Germinal center (tissue), 1 donor: Measurements from ENCODE around the gene DGKQ.
A peak's percentile ranks its signal among the peaks of the same experiment; 100 is the strongest.
"Not testable (repeated sequence)": the region's sequence is repeated elsewhere in the genome, so short reads cannot be mapped to it uniquely, and the experiment has no call there.

Source experiments
- DNase-seq: peaks from one replicate; pipeline ENCODE4 v3.0.0; 2012; ENCODE audit warnings: mixed read lengths, low spot score

The DGKQ gene

GRCh38 chr4:921830-922331 is 51.5 kb downstream of the DGKQ start:
- DNase-seq: peak; percentile 49

- DNase-seq: not testable (repeated sequence)
Observed at GRCh38 chr4:919004-919680, 54.2 kb downstream of the DGKQ start.

- DNase-seq: not testable (repeated sequence)
Observed at GRCh38 chr4:918591-918990, 54.8 kb downstream of the DGKQ start.

GRCh38 chr4:917992-918391 is 55.4 kb downstream of the DGKQ start:
- no peak for DNase-seq

GRCh38 chr4:917466-917865 is 55.9 kb downstream of the DGKQ start:
- DNase-seq: no peak

- DNase-seq: no peak
Observed at GRCh38 chr4:915595-915994, 57.8 kb downstream of the DGKQ start.

- no peak for DNase-seq
Observed at GRCh38 chr4:915041-915474, 58.3 kb downstream of the DGKQ start.

- DNase-seq: no peak
Observed at GRCh38 chr4:914531-914930, 58.8 kb downstream of the DGKQ start.

GRCh38 chr4:913280-913618 is 60.1 kb downstream of the DGKQ start:
- no peak for DNase-seq

- DNase-seq: no peak
Observed at GRCh38 chr4:912548-913279, 60.7 kb downstream of the DGKQ start.

GRCh38 chr4:911871-912490 is 61.4 kb downstream of the DGKQ start:
- no peak for DNase-seq

- no peak for DNase-seq
Observed at GRCh38 chr4:911221-911751, 62.1 kb downstream of the DGKQ start.

GRCh38 chr4:910366-911091 is 62.8 kb downstream of the DGKQ start:
- DNase-seq: no peak

- no peak for DNase-seq
Observed at GRCh38 chr4:909821-910220, 63.5 kb downstream of the DGKQ start.

- DNase-seq: no peak
Observed at GRCh38 chr4:909131-909571, 64.2 kb downstream of the DGKQ start.
